ENCODE data around the gene KRTAP4-16. TPM values are rescaled to one million over a fixed set of nuclear protein-coding genes. Genes with fewer than 3 reads are reported as not detected.
"Not testable (repeated sequence)": the region's sequence is repeated elsewhere in the genome, so short reads cannot be mapped to it uniquely, and the experiment has no call there.

The KRTAP4-16 gene
- total RNA-seq, 1 donor from 2014 or later, result not detected

DNA sequence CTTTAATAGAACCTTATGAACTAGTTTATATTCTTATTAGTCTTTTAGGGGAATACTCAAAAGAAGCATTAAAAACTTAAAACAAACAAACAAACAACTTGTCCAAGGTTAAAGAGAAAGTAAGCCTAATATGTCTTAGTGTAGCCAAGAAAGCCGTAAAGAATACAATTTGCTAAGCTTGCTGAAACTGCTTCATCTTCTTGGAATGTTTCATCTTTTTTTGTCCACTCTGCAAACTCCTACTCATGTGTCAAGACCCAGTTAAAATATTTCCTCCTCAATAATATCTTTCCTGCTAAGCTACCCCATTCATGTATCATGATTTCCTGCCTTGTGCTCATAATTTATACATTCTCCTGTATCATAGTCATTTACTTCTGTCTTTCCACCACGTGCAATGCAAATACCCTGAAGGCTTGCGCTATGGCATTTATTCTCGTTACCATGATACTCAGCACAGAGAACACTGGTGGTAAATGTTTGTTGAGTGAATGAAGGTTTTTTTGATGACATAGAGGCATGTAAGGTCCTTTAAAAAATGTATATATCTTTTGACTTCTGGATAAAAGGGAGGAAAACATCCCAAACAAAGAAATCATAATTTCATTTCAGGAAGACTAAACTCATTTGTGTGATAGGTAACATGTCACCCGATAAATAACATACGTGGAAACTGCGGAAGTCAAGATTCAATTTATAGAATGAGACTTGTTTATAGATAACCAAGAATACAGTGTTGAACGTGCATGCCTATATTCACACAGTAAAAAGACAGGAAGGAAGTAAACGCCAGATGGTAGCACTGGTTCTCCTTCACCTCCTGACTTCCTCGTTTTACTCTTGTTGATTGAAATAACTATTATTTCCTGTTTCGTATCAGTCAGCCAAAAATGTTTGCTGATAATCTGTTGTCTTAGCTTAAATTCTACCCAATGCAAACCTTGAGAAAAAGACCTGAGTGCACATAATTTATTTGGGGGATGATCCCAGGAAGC, 18.0 kb upstream of the KRTAP4-16 start:
- DNase-seq (ENCODE audit: low read depth), result not testable (repeated sequence)

DNA sequence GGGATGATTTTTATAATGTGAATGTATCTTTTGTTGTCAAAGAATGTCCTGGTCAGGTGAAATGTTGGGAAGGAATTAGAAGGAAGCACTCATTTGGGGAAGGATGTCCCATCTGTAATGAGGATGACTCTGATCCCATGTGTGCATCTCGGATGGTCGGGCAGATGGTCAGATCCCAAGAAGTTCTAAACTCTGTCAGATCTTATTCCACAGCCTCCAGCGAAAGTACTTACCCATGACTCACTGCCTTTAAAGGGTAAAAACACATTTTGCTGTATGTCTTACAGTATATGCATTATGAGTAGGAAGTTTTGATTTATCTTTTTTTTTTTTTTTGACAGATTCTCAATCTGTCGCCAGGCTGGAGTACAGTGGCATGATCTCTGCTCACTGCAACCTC, 16.7 kb upstream of the KRTAP4-16 start:
- DNase-seq (ENCODE audit: low read depth), result no peak

DNA sequence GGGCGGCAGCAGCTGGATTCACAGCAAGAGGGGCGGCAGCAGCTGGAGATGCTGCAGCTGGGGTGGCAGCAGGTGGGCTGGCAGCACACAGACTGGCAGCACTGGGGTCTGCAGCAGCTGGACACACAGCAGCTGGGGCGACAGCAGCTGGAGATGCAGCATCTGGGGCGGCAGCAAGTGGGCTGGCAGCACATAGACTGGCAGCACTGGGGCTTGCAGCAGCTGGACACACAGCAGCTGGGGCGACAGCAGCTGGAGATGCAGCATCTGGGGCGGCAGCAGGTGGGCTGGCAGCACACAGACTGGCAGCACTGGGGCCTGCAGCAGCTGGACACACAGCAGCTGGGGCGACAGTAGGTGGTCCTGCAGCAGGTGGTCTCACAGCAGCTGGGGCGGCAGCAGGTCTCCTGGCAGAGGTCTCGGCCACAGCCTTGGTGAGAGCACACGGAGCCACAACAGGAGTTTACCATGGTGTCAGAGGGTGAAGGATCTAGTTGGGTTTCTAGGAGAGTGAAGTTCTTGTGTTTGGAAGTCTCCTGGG, 15.9 kb upstream of the KRTAP4-16 start, which contains the start of gene KRTAP4-11:
KRTAP4-11 (minus strand) TSS at position 528 of the 541 bp plus-strand sequence; CDS start at position 470, 58 bp downstream.
- DNase-seq (ENCODE audit: low read depth), result not testable (repeated sequence)

DNA sequence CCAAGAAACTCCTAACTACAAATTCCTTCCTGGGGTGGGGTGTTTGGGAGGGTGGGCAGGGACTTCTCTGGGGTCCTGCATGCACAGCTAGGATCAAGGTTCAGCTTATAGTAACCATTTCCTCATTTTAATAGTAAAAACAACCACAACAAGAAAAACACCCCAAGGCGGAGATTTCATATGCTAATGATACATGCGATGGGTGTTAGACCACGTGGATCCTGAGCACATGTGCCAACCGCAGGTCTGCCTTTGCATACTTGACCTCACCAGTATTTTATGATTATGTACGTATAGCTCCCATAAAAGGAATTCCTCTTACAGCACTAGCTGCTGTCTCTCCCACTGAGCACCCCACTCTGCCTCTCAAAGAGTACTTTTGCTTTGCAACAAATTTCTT, 14.3 kb upstream of the KRTAP4-16 start:
- no peak for DNase-seq (ENCODE audit: low read depth)

DNA sequence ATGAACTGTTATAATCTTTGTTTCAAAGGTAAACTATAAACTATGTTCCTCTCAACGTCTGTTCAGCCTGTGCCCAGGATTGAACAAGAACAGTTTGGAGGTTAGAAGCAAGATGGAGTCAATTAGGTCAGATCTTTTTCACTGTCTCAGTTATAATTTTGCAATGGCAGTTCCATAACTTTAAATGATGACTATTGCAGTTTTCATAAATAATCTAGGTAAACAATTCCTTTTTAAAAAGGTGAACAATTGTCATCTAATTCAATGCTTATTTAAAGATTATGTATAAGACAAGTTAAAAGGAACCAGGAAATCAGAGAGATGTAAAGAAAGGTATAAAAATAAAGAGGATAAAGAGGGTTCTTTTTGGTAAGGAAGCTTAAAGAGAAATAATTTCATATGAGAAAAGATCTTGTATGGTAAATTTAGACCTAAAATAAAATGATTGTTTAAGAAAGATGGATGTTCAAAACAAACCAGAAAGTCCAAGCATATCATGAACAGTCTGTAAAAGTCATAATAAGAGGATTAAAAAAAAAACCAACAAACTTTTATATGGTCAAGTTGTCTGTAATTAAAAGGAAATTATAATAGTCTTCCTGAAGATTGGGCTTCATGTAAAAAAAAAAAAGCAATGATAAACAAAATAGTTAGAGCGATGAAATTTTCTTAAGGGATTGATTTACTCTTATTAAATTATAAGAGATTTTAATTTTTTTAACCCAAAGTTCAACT, 9.3 kb upstream of the KRTAP4-16 start:
- no peak for DNase-seq (ENCODE audit: low read depth)

DNA sequence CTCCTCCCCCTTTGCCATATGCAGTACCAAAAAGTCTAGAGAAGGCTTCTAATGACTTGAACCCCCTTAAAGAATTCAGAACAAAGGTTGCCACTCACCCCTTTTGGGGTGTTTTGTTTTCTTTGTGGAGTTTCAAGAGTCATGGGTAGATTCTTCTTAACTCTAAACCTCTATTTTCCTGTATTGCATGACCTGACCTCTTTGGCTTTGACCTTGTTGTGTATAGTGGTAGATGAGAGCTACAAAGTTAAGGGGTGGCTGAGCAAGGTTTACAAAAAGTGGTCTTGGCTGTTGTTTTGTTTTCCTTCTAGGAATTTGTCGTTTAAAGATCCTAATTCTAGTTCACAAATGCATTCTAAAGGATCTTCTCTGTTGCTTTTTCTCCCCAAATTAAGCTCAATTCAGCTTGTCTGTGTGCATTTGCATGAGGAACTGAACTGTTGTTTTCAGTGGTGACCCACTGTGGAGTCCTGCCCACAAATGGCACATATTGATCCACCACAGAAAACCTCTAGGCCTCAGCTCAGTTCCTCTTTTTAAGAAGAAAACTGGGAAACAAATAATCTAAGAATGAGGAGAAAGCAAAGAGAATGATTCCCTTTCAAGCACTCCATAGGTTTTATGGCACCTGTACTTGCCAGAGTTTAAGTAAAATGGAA, 6.8 kb upstream of the KRTAP4-16 start:
- not testable (repeated sequence) for DNase-seq (ENCODE audit: low read depth)

DNA sequence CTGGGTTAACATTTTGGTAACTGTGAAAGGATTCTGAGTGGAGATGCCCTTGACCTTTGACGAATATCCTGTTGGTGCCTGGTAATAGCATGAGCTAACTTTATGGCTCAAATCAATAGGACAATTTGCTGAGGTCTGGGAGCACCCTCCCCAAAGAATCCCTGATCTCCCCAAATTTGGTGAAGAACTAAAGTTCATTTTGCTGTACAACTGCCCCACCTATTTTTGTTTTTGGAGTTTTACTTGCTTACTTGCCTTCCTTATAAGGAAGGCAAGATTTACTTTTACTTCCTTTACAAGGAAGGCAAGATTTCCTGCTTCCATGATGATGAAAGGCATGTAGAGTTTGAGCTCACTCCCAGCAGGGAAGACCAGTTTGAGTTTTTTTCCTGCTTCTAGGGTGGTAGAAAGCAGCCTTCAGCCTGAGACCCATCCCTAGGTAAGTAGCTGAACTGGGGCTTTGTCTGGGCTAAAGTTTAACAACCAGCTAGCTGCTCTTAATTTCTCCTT, 6.0 kb upstream of the KRTAP4-16 start:
- DNase-seq (ENCODE audit: low read depth), result no peak

DNA sequence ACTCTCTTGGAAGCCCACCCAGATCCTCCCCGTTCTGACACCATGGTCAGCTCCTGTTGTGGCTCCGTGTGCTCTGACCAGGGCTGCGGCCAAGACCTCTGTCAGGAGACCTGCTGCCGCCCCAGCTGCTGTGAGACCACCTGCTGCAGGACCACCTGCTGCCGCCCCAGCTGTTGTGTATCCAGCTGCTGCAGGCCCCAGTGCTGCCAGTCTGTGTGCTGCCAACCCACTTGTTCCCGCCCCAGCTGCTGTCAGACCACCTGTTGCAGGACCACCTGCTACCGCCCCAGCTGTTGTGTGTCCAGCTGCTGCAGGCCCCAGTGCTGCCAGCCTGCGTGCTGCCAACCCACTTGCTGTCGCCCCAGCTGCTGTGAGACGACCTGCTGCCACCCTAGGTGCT, 3.3 kb upstream of the KRTAP4-16 start, which contains the start of gene KRTAP4-9:
KRTAP4-9 (plus strand) TSS at position 43 of the 400 bp plus-strand sequence; CDS start at position 43, 0 bp downstream.
- DNase-seq (ENCODE audit: low read depth), result peak; percentile 15

DNA sequence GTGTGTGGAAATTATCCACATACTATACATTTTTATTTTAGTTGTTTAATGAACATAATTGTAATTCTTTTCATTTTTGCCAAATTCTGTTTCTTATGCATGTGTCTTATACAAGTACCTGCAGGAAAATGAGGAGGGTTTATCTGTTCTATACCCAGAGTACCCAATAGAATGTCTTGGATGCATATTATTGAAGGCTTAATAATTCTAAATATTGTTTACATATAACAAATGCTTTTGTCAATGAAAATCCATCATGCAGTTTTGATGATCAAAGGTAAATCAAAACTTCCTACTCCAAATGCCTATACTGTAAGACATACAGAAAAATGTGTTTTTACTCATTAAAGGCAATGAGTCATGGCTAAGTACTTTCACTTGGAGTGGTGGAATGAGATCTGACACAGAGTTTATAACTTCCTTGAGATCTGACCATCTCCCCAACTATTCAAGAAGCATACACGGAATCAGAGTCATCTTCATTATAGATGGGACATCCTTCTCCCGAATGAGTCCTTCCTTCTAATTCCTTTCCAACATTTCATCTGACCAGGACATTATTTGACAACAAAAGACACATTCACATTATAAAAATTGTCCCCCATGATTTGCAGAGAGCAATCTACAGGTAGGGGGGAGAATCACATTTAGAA, 2.5 kb upstream of the KRTAP4-16 start:
- DNase-seq (ENCODE audit: low read depth), result not testable (repeated sequence)

DNA sequence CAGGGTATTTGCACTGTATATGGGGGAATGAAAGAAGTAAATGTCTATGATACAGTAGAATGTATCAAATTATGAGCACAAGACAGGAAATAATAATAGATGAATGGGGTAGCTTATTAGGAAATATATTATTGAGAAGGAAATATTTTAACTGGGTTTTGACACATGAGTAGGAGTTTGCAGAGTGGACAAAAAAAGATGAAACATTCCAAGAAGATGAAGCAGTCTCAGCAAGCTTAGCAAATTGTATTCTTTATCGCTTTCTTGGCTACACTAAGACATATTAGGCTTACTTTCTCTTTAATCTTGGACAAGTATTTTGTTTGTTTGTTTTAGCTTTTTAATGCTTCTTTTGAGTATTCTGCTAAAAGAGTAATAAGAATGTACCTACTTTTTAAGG, 1.9 kb upstream of the KRTAP4-16 start:
- DNase-seq (ENCODE audit: low read depth), result no peak

DNA sequence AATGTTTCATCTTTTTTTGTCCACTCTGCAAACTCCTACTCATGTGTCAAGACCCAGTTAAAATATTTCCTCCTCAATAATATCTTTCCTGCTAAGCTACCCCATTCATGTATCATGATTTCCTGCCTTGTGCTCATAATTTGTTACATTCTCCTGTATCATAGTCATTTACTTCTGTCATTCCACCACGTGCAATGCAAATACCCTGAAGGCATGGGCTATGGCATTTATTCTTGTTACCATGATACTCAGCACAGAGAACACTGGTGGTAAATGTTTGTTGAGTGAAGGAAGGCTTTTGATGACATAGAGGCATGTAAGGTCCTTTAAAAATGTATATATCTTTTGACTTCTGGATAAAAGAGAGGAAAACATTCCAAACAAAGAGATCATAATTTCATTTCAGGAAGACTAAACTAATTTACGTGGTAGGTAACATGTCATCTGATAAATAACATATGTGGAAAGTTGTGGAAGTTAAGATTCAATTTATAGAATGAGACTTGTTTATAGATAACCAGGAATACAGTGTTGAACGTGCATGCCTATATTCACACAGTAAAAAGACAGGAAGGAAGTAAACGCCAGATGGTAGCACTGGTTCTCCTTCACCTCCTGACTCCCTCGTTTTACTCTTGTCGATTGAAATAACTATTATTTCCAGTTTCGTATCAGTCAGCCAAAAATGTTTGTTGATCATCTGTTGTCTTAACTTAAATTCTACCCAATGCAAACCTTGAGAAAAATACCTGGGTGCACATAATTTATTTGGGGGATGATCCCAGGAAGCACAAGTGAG, 2.1 kb downstream of the KRTAP4-16 start:
- not testable (repeated sequence) for DNase-seq (ENCODE audit: low read depth)

DNA sequence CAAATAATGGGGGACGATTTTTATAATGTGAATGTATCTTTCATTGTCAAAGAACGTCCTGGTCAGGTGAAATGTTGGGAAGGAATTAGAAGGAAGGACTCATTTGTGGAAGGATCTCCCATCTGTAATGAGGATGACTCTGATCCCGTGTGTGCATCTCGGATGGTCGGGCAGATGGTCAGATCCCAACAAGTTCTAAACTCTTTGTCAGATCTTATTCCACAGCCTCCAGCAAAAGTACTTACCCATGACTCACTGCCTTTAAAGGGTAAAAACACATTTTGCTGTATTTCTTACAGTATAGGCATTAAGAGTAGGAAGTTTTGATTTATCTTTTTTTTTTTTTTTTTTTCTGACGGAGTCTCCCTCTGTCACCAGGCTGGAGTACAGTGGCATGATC, 3.5 kb downstream of the KRTAP4-16 start:
- DNase-seq (ENCODE audit: low read depth), result no peak

DNA sequence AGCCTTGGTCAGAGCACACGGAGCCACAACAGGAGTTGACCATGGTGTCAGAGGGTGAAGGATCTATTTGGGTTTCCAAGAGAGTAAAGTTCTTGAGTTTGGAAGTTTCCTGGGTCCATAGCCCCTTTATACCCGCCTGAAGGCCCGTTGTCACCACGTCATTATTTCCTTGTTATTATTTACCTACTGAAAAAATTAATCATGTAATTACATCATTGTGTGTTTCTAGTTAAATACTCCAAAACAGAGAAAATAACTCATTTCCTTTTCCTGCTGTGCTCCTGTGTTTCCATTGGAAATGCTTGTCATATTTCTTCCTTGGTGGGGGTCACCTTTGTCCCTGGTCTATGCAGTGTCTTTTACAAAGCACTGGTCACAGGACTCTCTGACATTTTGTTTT, 4.0 kb downstream of the KRTAP4-16 start, which contains the start of gene KRTAP4-8:
KRTAP4-8 (minus strand) TSS at position 101 of the 400 bp plus-strand sequence; CDS start at position 43, 58 bp downstream.
- DNase-seq (ENCODE audit: low read depth), result no peak

DNA sequence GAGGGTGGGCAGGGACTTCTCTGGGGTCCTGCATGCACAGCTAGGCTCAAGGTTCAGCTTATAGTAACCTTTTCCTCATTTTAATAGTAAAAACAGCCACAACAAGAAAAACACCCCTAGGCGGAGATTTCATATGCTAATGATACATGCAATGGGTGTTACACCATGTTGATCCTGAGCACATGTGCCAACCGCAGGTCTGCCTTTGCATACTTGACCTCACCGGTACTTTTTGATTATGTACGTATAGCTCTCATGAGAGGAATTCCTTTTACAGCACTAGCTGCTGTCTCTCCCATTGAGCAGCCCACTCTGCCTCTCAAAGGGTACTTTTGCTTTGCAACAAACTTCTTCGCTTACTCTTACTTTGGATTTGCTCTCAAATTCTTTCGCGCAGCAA, 6.0 kb downstream of the KRTAP4-16 start:
- no peak for DNase-seq (ENCODE audit: low read depth)

DNA sequence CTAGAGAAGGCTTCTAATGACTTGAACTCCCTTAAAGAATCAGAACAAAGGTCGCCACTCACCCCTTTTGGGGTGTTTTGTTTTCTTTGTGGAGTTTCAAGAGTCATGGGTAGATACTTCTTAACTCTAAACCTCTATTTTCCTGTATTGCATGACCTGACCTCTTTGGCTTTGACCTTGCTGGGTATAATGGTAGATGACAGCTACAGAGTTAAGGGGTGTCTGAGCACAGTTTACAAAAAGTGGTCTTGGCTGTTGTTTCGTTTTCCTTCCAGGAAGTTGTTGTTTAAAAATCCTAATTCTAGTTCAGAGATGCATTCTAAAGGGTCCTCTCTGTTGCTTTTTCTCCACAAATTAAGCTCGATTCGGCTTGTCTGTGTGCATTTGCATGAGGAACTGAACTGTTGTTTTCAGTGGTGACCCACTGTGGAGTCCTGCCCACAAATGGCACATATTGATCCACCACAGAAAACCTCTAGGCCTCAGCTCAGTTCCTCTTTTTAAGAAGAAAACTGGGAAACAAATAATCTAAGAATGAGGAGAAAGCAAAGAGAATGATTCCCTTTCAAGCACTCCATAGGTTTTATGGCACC, 13.2 kb downstream of the KRTAP4-16 start:
- DNase-seq (ENCODE audit: low read depth), result not testable (repeated sequence)

DNA sequence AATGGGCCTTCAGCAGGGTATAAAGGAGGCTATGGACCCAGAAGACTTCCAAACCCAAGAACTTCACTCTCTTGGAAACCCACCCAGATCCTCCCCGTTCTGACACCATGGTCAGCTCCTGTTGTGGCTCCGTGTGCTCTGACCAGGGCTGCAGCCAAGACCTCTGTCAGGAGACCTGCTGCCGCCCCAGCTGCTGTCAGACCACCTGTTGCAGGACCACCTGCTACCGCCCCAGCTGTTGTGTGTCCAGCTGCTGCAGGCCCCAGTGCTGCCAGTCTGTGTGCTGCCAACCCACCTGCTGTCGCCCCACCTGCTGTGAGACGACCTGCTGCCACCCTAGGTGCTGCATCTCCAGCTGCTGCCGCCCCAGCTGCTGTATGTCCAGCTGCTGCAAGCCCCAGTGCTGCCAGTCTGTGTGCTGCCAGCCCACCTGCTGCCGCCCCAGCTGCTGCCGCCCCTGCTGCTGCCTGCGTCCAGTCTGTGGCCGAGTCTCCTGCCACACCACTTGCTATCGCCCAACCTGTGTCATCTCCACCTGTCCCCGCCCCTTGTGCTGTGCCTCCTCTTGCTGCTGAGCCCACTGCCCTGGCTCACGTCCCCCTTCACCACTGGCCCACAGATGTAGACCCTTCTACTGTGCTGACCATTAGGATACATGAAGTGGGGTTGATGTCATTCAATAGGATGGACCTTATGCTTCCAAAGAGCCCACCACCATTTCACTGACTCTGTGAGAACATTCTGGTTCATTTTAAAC, 17.7 kb downstream of the KRTAP4-16 start, which contains the start of gene KRTAP4-7:
KRTAP4-7 (plus strand) TSS at position 51 of the 757 bp plus-strand sequence; CDS start at position 108, 57 bp downstream.
- DNase-seq (ENCODE audit: low read depth), result not testable (repeated sequence)

DNA sequence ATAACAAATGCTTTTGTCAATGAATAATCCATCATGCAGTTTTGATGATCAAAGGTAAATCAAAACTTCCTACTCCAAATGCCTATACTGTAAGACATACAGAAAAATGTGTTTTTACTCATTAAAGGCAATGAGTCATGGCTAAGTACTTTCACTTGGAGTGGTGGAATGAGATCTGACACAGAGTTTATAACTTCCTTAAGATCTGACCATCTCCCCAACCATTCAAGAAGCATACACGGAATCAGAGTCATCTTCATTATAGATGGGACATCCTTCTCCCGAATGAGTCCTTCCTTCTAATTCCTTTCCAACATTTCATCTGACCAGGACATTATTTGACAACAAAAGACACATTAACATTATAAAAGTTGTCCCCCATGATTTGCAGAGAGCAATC, 18.6 kb downstream of the KRTAP4-16 start:
- not testable (repeated sequence) for DNase-seq (ENCODE audit: low read depth)

DNA sequence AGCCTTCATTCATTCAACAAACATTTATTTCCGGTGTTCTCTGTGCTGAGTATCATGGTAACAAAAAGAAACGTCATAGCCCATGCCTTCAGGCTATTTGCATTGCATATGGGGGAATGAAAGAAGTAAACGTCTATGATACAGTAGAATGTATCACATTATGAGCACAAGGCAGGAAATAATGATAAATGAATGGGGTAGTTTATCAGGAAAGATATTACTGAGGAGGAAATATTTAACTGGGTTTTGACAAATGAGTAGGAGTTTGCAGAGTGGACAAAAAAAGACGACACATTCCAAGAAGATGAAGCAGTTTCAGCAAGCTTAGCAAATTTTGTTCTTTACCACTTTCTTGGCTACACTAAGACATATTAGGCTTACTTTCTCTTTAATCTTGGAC, 19.4 kb downstream of the KRTAP4-16 start:
- DNase-seq (ENCODE audit: low read depth), result no peak
